Stimulated activated CD4-positive, alpha-beta T cell treated with anti-CD3 and anti-CD28 coated beads, TNF-alpha, amount 100 ng/mL, for 4 hours (primary cell): ENCODE results near the gene OR11L1.

Source experiments
- DNase-seq, 3 experiments: peaks; one replicate each; pipeline ENCODE4 v3.0.0-alpha.2; 2020; ENCODE audit warnings: low read depth in 3 of 3

OR11L1 gene

GRCh38 chr1:247812637-247813036 is 29.1 kb downstream of the OR11L1 start:
- no peak for DNase-seq

DNA sequence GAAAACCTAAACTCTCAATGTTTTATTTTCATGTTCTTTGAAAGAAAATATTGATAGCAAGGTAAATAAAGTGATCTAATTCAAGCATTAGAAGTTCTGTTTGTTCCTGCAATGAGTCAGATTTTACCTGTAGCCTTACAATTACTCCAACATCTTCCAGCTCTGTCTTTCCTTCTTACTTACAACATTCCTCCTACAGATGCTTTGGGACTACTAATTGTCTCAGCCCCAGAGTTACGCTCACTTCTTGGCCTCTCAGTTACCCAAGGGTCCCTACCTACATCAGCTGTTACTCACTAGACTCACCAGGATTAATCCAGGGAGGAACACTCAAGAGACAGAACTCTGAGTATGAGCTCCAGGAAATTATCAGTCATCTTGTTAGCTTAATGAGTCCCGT is 44.2 kb downstream of the OR11L1 start:
- no peak for DNase-seq
